Measurements from ENCODE around the gene PTDSS2. TPM values are rescaled to one million over a fixed set of nuclear protein-coding genes. Genes with fewer than 3 reads are reported as not detected.

Gene PTDSS2
- total and polyA plus RNA-seq, 11 donors: 20.3 to 43.0 (median 25.7) TPM

DNA sequence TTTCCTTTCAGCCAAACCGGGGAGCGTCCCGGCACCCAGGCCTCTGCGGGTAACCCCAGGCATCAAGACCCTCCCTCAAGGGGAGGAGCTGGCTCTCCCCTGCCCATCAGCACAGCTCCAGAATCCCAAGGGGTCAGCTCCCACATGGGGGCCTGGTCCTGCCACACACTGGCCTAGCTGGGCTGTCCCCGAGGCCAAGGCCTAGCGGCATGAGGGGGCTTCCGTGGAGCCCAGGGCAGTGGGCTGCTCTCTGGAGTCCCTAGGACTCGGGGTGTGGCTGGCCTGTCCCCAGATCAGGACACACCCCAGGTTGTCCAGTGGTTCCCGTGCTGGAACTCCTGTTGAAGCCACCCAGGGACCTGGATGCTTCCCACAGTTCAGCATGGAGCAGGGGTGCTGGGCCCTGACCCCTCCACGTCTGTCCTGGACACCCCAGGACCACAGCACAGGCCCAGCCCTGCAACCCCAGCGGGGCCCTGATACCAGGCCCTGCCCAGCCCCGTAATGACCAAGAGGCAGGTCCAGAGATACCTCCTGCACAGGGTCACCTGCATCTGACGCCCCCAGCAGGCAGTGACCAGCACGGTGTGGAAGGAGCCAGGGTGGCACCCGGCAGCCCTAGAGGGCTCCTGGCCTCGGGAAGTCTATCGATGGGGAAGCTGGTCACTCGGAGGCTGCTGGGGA is 79.8 kb downstream of the PTDSS2 start:
- H3K4me3 ChIP-seq: no peak overlapping the region
- ATAC-seq (no peak), DNase-seq (no peak)
- no peaks in the 10 kb centered on the region for H3K27me3 ChIP-seq
- H3K36me3 ChIP-seq: peaks cover 0 to 29% (median 20%) of the 10 kb centered on the region in 9 donors
- H3K9me3 ChIP-seq: no peaks in the 10 kb centered on the region
- H3K27ac ChIP-seq: no peak overlapping the region
- TF ChIP-seq, protein P1, sequence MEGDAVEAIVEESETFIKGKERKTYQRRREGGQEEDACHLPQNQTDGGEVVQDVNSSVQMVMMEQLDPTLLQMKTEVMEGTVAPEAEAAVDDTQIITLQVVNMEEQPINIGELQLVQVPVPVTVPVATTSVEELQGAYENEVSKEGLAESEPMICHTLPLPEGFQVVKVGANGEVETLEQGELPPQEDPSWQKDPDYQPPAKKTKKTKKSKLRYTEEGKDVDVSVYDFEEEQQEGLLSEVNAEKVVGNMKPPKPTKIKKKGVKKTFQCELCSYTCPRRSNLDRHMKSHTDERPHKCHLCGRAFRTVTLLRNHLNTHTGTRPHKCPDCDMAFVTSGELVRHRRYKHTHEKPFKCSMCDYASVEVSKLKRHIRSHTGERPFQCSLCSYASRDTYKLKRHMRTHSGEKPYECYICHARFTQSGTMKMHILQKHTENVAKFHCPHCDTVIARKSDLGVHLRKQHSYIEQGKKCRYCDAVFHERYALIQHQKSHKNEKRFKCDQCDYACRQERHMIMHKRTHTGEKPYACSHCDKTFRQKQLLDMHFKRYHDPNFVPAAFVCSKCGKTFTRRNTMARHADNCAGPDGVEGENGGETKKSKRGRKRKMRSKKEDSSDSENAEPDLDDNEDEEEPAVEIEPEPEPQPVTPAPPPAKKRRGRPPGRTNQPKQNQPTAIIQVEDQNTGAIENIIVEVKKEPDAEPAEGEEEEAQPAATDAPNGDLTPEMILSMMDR (IDR thresholded peaks at IDR 0.05): no peak
- no peak for TF ChIP-seq POLR2A (IDR thresholded peaks at IDR 0.05)
- WGBS, 4 donors: 81 to 86% (median 83%) methylated on average over 14 to 18 of the region's 18 CpGs
- peaks cover 3 to 27% (median 12%) of the 10 kb centered on the region in 12 donors for H3K4me1 ChIP-seq
- intact Hi-C loops (cut with DNase I): no loop called here

GRCh38 chr11:530960-531831 is 81.1 kb downstream of the PTDSS2 start:
- Histone ChIP-seq H3K4me1 (peaks cover 3 to 34% (median 16%) of the 10 kb centered on the region in 12 donors), H3K36me3 (peaks cover 0 to 29% (median 20%) of the 10 kb centered on the region in 9 donors), H3K27me3 (no peaks in the 10 kb centered on the region), H3K4me3 (no peak overlapping the region), H3K27ac (no peak overlapping the region), H3K9me3 (no peaks in the 10 kb centered on the region)
- DNase-seq (no peak), ATAC-seq (no peak)
- TF ChIP-seq, protein P1 (IDR thresholded peaks at IDR 0.05): no peak
- TF ChIP-seq POLR2A (IDR thresholded peaks at IDR 0.05): no peak
- 88 to 91% (median 90%) methylated on average over 18 to 28 of the region's 28 CpGs for WGBS, 4 donors
- intact Hi-C loops (cut with DNase I): no loop called here

GRCh38 chr11:531919-532526 is 81.9 kb downstream of the PTDSS2 start:
- Histone ChIP-seq H3K36me3 (peaks cover 0 to 29% (median 20%) of the 10 kb centered on the region in 9 donors), H3K4me3 (no peak overlapping the region), H3K4me1 (peaks cover 6 to 42% (median 24%) of the 10 kb centered on the region in 12 donors), H3K9me3 (no peaks in the 10 kb centered on the region), H3K27me3 (peaks cover 0 to 6% (median 2%) of the 10 kb centered on the region in 9 donors), H3K27ac (no peak overlapping the region)
- no peak for TF ChIP-seq POLR2A (IDR thresholded peaks at IDR 0.05)
- TF ChIP-seq, protein P1 (IDR thresholded peaks at IDR 0.05): no peak
- DNase-seq: no peak
- intact Hi-C loops (cut with DNase I): no loop called here
- 73 to 84% (median 78%) methylated on average over 17 to 18 of the region's 18 CpGs for WGBS, 4 donors
- no peak for ATAC-seq

Data from heart left ventricle (tissue), 16 donors.